Gastrocnemius medialis (tissue), 4 donors: ENCODE measurements around the gene SPRED2.

Experiments used
- POLR2A ChIP-seq, 2 donors: fragments of 450-650 bp; IDR thresholded peaks; one replicate each; pipeline ENCODE4 v1.6.1; 2017; ENCODE audit warnings: antibody characterized with exemption in 2 of 2, mild to moderate bottlenecking in 2 of 2, moderate library complexity in 2 of 2
- TF ChIP-seq, protein P1 (sequence below), 5 experiments: fragments of 450-650 bp in 3 of 5; fragments of 200-600 bp in 2 of 5; sonication (generic) in 2 of 5; IDR thresholded peaks in 4 of 5; conservative IDR thresholded peaks in 1 of 5; 1 replicate in 4 of 5; 2 replicates in 1 of 5; pipeline ENCODE4 v1.5.1; 2016 to 2019; ENCODE audit warnings: antibody characterized with exemption in 5 of 5, mild to moderate bottlenecking in 3 of 5, moderate library complexity in 3 of 5

GRCh38 chr2:65404988-65405697 is 27.3 kb downstream of the SPRED2 start:
- TF ChIP-seq, protein P1, sequence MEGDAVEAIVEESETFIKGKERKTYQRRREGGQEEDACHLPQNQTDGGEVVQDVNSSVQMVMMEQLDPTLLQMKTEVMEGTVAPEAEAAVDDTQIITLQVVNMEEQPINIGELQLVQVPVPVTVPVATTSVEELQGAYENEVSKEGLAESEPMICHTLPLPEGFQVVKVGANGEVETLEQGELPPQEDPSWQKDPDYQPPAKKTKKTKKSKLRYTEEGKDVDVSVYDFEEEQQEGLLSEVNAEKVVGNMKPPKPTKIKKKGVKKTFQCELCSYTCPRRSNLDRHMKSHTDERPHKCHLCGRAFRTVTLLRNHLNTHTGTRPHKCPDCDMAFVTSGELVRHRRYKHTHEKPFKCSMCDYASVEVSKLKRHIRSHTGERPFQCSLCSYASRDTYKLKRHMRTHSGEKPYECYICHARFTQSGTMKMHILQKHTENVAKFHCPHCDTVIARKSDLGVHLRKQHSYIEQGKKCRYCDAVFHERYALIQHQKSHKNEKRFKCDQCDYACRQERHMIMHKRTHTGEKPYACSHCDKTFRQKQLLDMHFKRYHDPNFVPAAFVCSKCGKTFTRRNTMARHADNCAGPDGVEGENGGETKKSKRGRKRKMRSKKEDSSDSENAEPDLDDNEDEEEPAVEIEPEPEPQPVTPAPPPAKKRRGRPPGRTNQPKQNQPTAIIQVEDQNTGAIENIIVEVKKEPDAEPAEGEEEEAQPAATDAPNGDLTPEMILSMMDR (IDR thresholded peaks at IDR 0.05 in 4 of 5, conservative IDR thresholded peaks at IDR 0.05 in 1 of 5), result no peak
- TF ChIP-seq POLR2A (IDR thresholded peaks at IDR 0.05), result no peak
